Peyer's patch (tissue), 4 donors: ENCODE measurements around the gene F8.

Experiments
- POLR2A ChIP-seq, 2 donors: fragments of 450-650 bp; IDR thresholded peaks; one replicate each; pipeline ENCODE4 v1.5.1; 2017; ENCODE audit warnings: antibody characterized with exemption in 2 of 2, mild to moderate bottlenecking in 2 of 2, moderate library complexity in 2 of 2
- TF ChIP-seq, protein P1 (sequence below), 6 experiments: fragments of 450-650 bp in 4 of 6; fragments of 200-600 bp in 2 of 6; sonication (generic) in 1 of 6; IDR thresholded peaks; one replicate each; pipeline ENCODE4 v1.5.1; 2017 to 2019; ENCODE audit warnings: antibody characterized with exemption in 6 of 6, mild to moderate bottlenecking in 3 of 6, moderate library complexity in 1 of 6

GRCh38 chrX:154855256-154855655 is 167.3 kb downstream of the F8 start:
- TF ChIP-seq, protein P1, sequence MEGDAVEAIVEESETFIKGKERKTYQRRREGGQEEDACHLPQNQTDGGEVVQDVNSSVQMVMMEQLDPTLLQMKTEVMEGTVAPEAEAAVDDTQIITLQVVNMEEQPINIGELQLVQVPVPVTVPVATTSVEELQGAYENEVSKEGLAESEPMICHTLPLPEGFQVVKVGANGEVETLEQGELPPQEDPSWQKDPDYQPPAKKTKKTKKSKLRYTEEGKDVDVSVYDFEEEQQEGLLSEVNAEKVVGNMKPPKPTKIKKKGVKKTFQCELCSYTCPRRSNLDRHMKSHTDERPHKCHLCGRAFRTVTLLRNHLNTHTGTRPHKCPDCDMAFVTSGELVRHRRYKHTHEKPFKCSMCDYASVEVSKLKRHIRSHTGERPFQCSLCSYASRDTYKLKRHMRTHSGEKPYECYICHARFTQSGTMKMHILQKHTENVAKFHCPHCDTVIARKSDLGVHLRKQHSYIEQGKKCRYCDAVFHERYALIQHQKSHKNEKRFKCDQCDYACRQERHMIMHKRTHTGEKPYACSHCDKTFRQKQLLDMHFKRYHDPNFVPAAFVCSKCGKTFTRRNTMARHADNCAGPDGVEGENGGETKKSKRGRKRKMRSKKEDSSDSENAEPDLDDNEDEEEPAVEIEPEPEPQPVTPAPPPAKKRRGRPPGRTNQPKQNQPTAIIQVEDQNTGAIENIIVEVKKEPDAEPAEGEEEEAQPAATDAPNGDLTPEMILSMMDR (IDR thresholded peaks at IDR 0.05), result no peak
- TF ChIP-seq POLR2A (IDR thresholded peaks at IDR 0.05), result no peak
